Muscle of leg (tissue), 11 donors: ENCODE data around the gene KLF9. TPM values are rescaled to one million over a fixed set of nuclear protein-coding genes. Genes with fewer than 3 reads are reported as not detected.

Source experiments
- DNase-seq: peaks from one replicate; pipeline ENCODE4 v3.0.0; 2013
- H3K27ac ChIP-seq: one replicate; pipeline ENCODE4 v1.5.1; 2013; ENCODE audit warnings: mild to moderate bottlenecking, low read length, control low read depth
- H3K27me3 ChIP-seq: one replicate; pipeline ENCODE4 v1.6.1; 2013; ENCODE audit warnings: low read length; ENCODE audit not compliant: control insufficient read depth, insufficient read depth
- H3K36me3 ChIP-seq: one replicate; pipeline ENCODE4 v1.6.1; 2013; ENCODE audit warnings: low read length; ENCODE audit not compliant: control insufficient read depth, insufficient read depth
- H3K4me1 ChIP-seq: one replicate; pipeline ENCODE4 v1.6.1; 2013; ENCODE audit warnings: low read length; ENCODE audit not compliant: control insufficient read depth, insufficient read depth
- H3K4me3 ChIP-seq: one replicate; pipeline ENCODE4 v1.5.1; 2013; ENCODE audit warnings: low read length, control low read depth
- H3K9me3 ChIP-seq: replicated peaks from 2 replicates; pipeline ENCODE4 v1.6.1; 2013; ENCODE audit warnings: low read depth, low read length; ENCODE audit not compliant: control insufficient read depth
- WGBS: methylation state at CpG from one replicate; pipeline ENCODE4 v1.1.5; 2013; ENCODE audit warnings: missing lambda C conversion rate; ENCODE audit not compliant: insufficient coverage; 5-methylcytosine and 5-hydroxymethylcytosine counted together
- polyA plus RNA-seq, 8 donors: library from polyadenylated mRNA; unstranded; fragments of 120-200 nt; gene quantifications; one replicate each; pipeline versions ENCODE4 v1.2.1 to v1.2.3, GENCODE V29; 2013; ENCODE audit warnings: inconsistent platforms in 1 of 8, low replicate concordance in 1 of 8; ENCODE audit not compliant: insufficient read length in 8 of 8, insufficient read depth in 1 of 8
- total RNA-seq: library from RNA; stranded (reverse); fragments of 120-200 nt; gene quantifications from one replicate; pipeline ENCODE4 v1.2.4, GENCODE V29; 2013

KLF9 gene
- total and polyA plus RNA-seq, 9 donors = 1.3 to 3.8 (median 2.0) TPM

GRCh38 chr9:70412832-70413463 lies 1.5 kb downstream of the KLF9 start:
- H3K9me3 ChIP-seq = no peaks in the 10 kb centered on the region
- H3K27me3 ChIP-seq = peaks cover 29% of the 10 kb centered on the region
- peaks cover 23% of the 10 kb centered on the region for H3K4me1 ChIP-seq
- H3K27ac ChIP-seq = peak overlapping the region; percentile 45
- no peaks in the 10 kb centered on the region for H3K36me3 ChIP-seq
- peak; percentile 85 for DNase-seq
- H3K4me3 ChIP-seq = peak overlapping the region; percentile 77
- WGBS = under 1% methylated on average over 49 of the region's 56 CpGs

DNA sequence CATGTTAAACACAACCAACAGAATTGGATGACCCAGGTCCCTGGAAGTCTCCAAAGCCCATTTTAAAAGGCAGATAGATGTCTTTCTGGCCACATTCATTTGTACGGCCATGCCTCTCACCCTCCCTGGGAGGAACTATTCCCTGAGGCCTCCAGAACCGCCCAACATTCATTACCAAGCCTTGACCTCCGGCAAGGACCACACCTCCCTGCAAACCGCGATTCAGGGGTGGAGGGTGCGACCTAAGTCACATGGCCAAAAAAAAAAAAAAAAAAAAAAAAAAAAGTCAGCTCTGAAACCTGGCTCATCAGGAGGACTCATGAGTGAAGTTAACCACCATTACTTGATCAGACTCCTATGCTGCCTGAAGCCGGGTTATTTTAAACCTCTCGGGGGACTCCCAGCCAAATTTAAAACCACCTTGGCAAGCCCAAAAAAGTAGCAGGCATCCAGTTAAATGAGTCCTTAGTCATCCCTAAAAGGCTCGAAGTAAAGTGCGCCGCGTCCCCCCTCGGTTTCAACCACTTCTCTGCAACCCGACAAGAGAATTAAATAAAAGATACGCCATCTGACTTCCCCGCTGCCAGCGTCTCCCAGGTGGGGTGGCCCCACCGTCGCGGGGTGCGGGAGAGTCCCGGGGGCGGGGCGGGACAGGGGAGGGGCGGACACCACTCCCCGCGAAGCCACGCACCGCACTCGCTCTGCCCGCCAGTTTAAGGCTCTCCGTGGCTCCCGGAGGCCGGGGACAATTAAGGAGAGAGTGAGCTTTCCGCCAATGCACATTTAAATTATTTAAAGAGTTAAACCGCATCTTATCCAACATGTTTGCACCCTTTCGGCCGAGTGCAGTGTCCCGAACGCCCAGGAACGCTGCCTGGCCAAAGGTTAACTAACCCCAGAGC lies 2.3 kb downstream of the KLF9 start:
- Histone ChIP-seq H3K4me1 (peaks cover 28% of the 10 kb centered on the region), H3K27ac (peak overlapping the region; percentile 45), H3K27me3 (peaks cover 28% of the 10 kb centered on the region), H3K36me3 (no peaks in the 10 kb centered on the region), H3K4me3 (peak overlapping the region; percentile 77), H3K9me3 (no peaks in the 10 kb centered on the region)
- peak; percentile 32 for DNase-seq
- 2% methylated on average over 13 of the region's 41 CpGs for WGBS

- Histone ChIP-seq H3K4me1 (peaks cover 32% of the 10 kb centered on the region), H3K36me3 (no peaks in the 10 kb centered on the region), H3K9me3 (no peaks in the 10 kb centered on the region), H3K4me3 (peak overlapping the region; percentile 77), H3K27me3 (peaks cover 28% of the 10 kb centered on the region), H3K27ac (peak overlapping the region; percentile 22)
- 70% methylated on average over 8 of the region's 15 CpGs for whole genome bisulfite sequencing
- peak; percentile 22 for DNase-seq
Measured at GRCh38 chr9:70411121-70411929, 3.1 kb downstream of the KLF9 start.

DNA sequence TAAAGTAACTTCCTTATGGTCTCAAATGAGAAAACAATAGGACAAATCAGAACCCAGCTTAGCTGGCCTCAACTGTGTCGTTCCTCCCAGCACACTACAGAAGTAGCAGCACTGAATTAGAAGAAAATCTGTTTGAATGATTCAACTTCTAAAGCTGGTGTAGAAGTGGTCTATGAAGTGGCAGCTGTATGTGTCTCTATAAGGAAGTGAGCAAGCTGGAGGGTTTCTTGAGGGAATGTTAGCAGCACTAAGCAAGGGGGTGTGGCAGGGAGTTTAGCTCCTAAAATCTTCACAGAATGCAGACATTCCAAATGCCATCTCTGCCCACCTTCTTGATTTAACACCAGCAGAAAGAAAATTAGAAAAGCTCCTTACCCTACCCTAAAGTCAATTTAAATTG lies 4.1 kb downstream of the KLF9 start:
- no peak for DNase-seq
- Histone ChIP-seq H3K36me3 (no peaks in the 10 kb centered on the region), H3K4me3 (no peak overlapping the region), H3K9me3 (no peaks in the 10 kb centered on the region), H3K27ac (peak overlapping the region; percentile 15), H3K27me3 (peaks cover 27% of the 10 kb centered on the region), H3K4me1 (peaks cover 33% of the 10 kb centered on the region)
- no CpG with 5 or more reads among the region's 1 CpG for WGBS

DNA sequence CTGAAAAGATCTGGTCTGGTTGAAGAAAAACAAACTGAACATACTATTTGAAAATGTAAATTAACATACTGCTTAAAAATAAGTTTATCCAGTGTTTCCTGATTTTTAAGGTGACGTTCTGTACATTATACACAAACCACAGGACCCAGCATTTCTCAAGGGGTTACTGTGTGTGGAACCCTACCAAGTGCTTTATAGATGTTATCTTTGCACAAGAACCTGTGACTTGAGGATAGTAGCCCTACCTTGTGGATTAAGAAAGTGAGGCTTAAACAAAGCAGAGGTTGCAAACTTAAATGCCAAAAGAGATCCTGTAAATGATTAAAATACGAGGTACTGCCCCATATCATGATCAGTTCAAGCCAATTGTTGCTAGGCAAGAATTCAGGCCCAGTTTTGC lies 4.7 kb downstream of the KLF9 start:
- Histone ChIP-seq H3K27me3 (peaks cover 25% of the 10 kb centered on the region), H3K9me3 (no peaks in the 10 kb centered on the region), H3K4me1 (peaks cover 33% of the 10 kb centered on the region), H3K27ac (no peak overlapping the region), H3K4me3 (no peak overlapping the region), H3K36me3 (no peaks in the 10 kb centered on the region)
- 86% methylated on average over 1 of the region's 2 CpGs for WGBS
- DNase-seq = no peak

- Histone ChIP-seq H3K36me3 (no peaks in the 10 kb centered on the region), H3K27me3 (peaks cover 25% of the 10 kb centered on the region), H3K4me3 (no peak overlapping the region), H3K27ac (no peak overlapping the region), H3K9me3 (no peaks in the 10 kb centered on the region), H3K4me1 (peaks cover 33% of the 10 kb centered on the region)
- WGBS = no CpG with 5 or more reads among the region's 3 CpGs
- DNase-seq = no peak
Measured at GRCh38 chr9:70409280-70409679, 5.2 kb downstream of the KLF9 start.

DNA sequence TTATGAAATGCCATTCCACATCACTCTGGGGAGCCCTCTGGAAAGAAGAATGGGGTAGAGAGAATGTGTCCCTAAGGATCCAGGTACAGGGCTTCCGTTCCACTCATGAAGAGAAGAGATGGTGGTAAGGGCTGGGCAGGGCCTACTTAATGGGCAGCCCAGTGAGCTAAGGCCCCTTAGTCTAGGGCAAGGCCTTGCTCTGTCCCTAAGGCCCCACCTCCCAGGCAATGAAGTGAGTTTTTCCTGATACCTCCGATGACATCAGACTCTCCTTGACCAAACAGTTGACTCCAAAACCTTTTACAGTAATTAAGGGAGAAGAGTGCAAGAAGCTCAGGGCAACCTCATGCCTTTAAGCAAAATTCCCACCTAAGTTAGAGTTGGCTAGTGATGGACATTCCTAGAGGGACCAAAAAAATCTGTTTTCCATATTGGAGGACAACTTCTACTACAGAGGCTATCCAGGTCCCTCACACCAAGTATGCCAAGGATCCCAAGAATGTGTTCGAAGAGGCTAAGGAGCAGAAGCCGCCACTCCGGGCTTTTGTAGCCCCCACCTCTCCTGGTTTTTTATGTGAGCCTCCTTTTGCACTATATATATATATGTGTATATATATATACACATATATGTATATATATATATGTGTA lies 5.9 kb downstream of the KLF9 start:
- Histone ChIP-seq H3K27me3 (peaks cover 20% of the 10 kb centered on the region), H3K4me1 (peaks cover 33% of the 10 kb centered on the region), H3K27ac (no peak overlapping the region), H3K36me3 (no peaks in the 10 kb centered on the region), H3K9me3 (no peaks in the 10 kb centered on the region), H3K4me3 (no peak overlapping the region)
- 100% methylated on average over 1 of the region's 5 CpGs for WGBS
- no peak for DNase-seq

DNA sequence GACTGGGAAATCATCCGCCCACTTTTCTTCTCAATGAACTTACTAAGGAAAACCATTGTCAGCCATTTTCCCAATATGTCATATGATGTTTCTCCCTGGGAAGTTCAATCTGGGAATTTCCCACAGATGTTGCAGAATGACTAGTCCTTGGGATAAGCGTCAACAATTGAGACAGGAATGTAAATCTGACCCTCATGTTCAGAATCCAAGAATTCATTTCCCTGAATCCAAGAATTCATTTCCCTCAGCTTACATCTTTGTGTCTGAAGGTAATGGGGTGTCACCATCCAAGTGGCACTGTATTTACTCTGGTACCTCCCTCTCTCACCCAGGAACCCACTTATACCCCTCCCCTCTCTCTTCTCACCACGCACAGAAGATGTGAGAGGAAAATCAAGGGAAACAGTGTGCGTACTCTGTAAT lies 7.4 kb downstream of the KLF9 start:
- peaks cover 8% of the 10 kb centered on the region for H3K27me3 ChIP-seq
- H3K9me3 ChIP-seq = no peaks in the 10 kb centered on the region
- H3K27ac ChIP-seq = no peak overlapping the region
- DNase-seq = peak; percentile 64
- H3K4me3 ChIP-seq = no peak overlapping the region
- H3K4me1 ChIP-seq = peaks cover 23% of the 10 kb centered on the region
- no CpG with 5 or more reads among the region's 4 CpGs for WGBS
- H3K36me3 ChIP-seq = no peaks in the 10 kb centered on the region

DNA sequence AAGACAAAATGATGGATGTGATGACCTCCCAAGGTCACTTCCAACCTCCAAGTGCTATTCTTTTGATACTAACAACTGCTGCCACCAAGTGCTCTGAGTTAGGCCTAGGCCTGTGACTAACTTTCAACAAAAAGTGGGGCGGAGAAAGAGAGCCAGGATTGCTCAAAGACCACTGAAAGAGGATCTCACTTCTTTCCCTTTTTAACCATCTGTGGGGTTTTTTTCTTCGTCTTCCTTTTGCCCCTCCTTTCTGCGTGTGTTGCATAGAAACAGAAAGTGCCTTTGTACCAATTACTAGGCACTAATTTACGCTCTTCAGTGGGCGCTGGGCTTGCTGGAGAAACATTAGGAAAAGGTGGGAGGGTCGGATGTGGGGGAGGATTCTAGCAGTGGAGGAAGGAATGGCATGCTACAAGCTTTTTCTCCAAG lies 8.0 kb downstream of the KLF9 start:
- Histone ChIP-seq H3K27me3 (peaks cover 3% of the 10 kb centered on the region), H3K9me3 (no peaks in the 10 kb centered on the region), H3K27ac (peak overlapping the region; percentile 11), H3K4me3 (no peak overlapping the region), H3K36me3 (no peaks in the 10 kb centered on the region), H3K4me1 (peaks cover 17% of the 10 kb centered on the region)
- 20% methylated on average over 2 of the region's 6 CpGs for WGBS
- DNase-seq = peak; percentile 33
